Measurements from ENCODE around the gene FCRL4.
"Not testable (repeated sequence)": the region's sequence is repeated elsewhere in the genome, so short reads cannot be mapped to it uniquely, and the experiment has no call there.

Gene FCRL4

GRCh38 chr1:157562515-157562914 is 35.4 kb downstream of the FCRL4 start:
- no peak for TF ChIP-seq CTCF (IDR thresholded peaks at IDR 0.05; ENCODE audit: low read depth, low read length, missing control alignments)
- H3K4me3 ChIP-seq (ENCODE audit: low read depth, low read length) = no peak overlapping the region; the same call in 1 of the 2 replicates
- no peak for DNase-seq (ENCODE audit: low read depth)

- DNase-seq (ENCODE audit: low read depth) = no peak
- no peak overlapping the region for H3K4me3 ChIP-seq (ENCODE audit: low read depth, low read length)
- no peak for TF ChIP-seq CTCF (IDR thresholded peaks at IDR 0.05; ENCODE audit: low read depth, low read length, missing control alignments)
These were observed 39.8 kb downstream of the FCRL4 start for GRCh38 chr1:157558119-157558518.

GRCh38 chr1:157551694-157552693 is 45.9 kb downstream of the FCRL4 start, which contains the start of gene FCRL5:
FCRL5 (minus strand) TSS chr1:157552515; CDS start chr1:157552362, 153 bp downstream.
- H3K4me3 ChIP-seq (ENCODE audit: low read depth, low read length) = peak within 1 kb of the TSS; percentile 50
- no peak for TF ChIP-seq CTCF (IDR thresholded peaks at IDR 0.05; ENCODE audit: low read depth, low read length, missing control alignments)
- DNase-seq (ENCODE audit: low read depth) = no peak

GRCh38 chr1:157548081-157548480 is 49.8 kb downstream of the FCRL4 start:
- H3K4me3 ChIP-seq (ENCODE audit: low read depth, low read length); DNase-seq (ENCODE audit: low read depth): not testable (repeated sequence)

GRCh38 chr1:157542676-157543075 is 55.2 kb downstream of the FCRL4 start:
- H3K4me3 ChIP-seq (ENCODE audit: low read depth, low read length) = no peak overlapping the region
- no peak for DNase-seq (ENCODE audit: low read depth)
- TF ChIP-seq CTCF (IDR thresholded peaks at IDR 0.05; ENCODE audit: low read depth, low read length, missing control alignments) = no peak

- DNase-seq (ENCODE audit: low read depth) = no peak
These were observed 57.0 kb downstream of the FCRL4 start for GRCh38 chr1:157540852-157541251.

More at GRCh38 chr1:157540852-157541251, 57.0 kb downstream of the FCRL4 start:
- TF ChIP-seq CTCF (IDR thresholded peaks at IDR 0.05; ENCODE audit: low read depth, low read length, missing control alignments) = no peak
- no peak overlapping the region for H3K4me3 ChIP-seq (ENCODE audit: low read depth, low read length)

Measured in GM12864 (cell line).